IPS-18c (cell line): ENCODE data around the gene POPDC3.
"Not testable (repeated sequence)": the region's sequence is repeated elsewhere in the genome, so short reads cannot be mapped to it uniquely, and the experiment has no call there.

Experiments used
- H3K4me3 ChIP-seq: 2 replicates; pipeline ENCODE4 v1.7.0; 2013; ENCODE audit warnings: low read depth, mild to moderate bottlenecking, low read length, moderate library complexity; ENCODE audit not compliant: insufficient read depth
- H3K9me3 ChIP-seq: one replicate; pipeline ENCODE4 v1.6.1; 2013; ENCODE audit warnings: mild to moderate bottlenecking, low read length, moderate library complexity; ENCODE audit not compliant: control insufficient read depth, insufficient read depth

The POPDC3 gene, protein sequence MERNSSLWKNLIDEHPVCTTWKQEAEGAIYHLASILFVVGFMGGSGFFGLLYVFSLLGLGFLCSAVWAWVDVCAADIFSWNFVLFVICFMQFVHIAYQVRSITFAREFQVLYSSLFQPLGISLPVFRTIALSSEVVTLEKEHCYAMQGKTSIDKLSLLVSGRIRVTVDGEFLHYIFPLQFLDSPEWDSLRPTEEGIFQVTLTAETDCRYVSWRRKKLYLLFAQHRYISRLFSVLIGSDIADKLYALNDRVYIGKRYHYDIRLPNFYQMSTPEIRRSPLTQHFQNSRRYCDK

DNA sequence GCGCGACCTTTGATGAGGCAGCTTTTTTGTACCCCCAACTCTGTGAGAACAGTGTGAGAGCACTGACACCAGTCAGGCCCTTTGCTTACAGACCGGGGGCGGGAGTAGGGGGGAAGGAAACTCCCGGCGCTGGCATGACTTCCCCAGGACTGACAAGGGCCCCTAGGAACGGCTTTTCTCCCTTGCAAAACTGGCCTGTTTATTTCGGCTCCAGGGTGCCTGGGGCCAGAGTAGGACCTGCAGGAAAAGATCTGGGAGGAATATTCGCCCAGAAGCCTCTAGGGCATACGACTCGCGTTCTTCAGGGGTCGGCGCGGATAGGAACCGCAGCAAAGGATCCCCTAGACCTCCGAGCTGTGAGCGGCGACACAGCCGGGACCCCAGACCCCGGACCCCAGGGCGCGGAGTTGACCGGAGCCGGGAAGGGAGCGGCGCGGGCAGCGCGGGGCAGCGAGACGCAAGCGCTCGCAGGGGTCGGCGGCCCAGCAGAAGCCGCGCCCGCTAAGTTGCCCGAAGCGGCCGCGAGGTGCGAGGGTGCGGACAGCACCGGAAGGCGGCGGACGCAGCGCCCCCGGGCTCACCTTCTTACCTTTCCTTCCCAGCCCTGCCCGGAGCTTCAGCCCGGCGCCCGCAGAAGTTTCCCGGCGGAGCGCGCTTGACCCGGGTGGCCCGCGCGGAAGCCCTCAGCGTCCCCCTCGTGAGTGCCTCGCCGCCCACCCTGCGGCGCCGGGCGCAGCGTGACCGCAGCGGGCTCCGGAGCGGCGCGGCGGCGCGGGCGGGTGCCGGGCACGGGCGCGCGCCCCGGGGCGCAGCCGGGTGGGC, at the start of gene POPDC3:
POPDC3 (minus strand) TSS at position 771 of the 822 bp plus-strand sequence. CDS start 18,105 bp downstream, outside the sequence.
- peak within 1 kb of the TSS; percentile 66 for H3K4me3 ChIP-seq
- no peaks in the 10 kb centered on the region for H3K9me3 ChIP-seq

DNA sequence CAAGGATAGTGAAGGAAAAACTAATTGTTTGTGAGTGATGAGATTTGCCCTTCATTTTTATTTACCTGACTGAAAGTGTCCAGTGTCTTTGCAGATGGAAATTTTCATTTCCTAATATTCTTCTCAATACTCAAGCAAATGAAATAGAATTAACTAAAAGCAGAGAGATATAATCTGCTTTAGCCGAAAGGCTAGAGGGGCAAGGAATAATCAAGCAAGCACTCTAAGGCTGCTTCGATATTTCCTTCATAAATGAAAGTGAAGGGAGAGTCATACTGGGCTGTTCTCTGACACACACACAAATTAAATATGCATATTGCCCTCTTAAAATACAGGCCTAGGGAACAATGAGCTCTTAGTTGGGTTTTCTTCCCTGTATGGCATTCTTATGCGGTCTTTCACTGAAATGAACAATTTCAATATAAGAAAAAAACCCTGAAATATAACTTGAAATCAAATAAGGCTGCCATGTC, 47.5 kb upstream of the POPDC3 start:
- H3K9me3 ChIP-seq = no peaks in the 10 kb centered on the region
- H3K4me3 ChIP-seq = no peak overlapping the region

DNA sequence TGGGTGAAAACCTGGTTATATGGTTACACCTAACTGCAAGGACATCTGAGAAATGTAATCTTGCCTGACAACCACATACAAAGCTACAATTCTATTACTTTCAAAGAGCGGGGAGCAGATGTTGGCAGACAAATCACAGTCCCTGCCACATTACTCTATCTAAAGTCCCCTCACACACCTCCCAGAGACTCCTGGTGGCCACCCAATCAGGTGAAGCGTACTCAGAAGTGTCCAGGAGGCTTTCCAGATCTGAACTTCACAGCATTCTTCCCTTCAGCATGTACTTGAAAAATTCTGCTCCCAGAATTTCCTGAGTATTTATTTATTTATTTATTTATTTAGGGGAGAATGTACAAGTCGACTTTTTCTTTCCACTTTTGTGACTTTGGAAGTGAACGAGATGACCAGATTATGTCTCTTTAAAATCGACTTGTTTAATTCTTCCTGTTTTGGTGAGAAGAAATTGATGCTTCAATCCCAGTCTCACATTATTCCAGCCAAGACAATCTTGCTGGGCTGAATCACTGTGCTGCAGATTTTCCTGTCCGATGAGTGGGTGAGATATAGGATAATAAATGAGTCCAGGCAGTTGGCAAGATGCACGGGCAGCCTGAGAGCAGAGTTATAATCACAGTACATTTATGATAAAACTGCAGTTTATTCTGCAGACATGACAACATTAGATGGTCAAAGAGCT, 46.9 kb upstream of the POPDC3 start:
- Histone ChIP-seq H3K9me3 (no peaks in the 10 kb centered on the region), H3K4me3 (no peak overlapping the region)

DNA sequence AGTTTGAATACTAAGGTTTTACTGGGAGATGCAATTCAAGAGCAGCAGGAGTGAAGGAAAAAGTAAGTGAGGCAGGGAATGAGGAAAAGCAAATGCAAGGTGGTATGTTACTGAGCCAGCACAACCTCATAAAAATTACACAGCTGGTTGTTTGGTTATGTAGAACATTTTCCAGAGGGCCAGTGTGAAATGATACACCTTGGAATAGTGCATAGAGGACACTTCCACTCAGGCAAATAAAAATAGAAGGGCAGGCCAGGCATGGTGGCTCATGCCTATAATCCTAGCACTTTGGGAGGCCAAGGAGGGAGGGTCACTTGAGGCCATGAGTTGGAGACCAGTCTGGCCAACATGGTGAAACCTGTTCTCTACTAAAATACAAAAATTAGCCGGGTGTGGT, 43.4 kb upstream of the POPDC3 start:
- no peak overlapping the region for H3K4me3 ChIP-seq
- H3K9me3 ChIP-seq = no peaks in the 10 kb centered on the region

DNA sequence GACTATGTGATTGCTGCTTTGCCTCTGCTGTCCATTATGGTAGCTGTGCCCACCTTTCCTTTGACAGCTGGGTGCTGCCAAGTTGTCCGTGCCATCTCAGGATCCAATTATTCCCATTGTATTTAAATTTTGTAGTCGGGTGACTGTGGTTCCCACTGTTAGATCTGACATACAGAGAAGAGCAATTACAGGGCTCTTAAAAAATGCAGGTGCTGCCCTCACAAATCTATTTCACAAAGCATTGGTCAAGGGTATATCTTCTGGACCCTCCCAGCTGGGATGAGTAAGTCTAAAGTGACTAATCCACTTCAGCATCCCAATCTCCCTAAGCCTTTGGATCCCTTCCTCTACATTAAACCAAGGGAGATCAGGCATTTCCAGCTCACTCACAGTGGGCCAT, 41.4 kb upstream of the POPDC3 start:
- H3K4me3 ChIP-seq, H3K9me3 ChIP-seq: not testable (repeated sequence)

DNA sequence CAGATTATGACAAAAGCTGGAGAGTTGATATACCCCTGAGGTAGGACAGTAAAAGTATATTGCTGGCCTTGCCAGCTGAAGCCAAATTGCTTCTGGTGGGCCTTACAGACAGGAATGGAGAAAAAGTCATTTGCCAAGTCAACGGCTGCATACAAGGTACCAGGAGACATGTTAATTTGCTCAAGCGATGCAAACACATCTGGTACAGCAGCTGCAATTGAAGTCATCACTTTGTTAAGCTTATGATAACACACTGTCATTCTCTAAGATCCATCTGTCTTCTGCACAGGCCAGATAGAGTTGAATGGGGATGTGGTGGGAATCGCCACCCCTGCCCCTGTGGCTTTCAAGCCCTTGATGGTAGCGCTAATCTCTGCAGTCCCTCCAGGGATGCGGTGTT, 40.4 kb upstream of the POPDC3 start:
- Histone ChIP-seq H3K9me3 (no peaks in the 10 kb centered on the region), H3K4me3 (no peak overlapping the region)

DNA sequence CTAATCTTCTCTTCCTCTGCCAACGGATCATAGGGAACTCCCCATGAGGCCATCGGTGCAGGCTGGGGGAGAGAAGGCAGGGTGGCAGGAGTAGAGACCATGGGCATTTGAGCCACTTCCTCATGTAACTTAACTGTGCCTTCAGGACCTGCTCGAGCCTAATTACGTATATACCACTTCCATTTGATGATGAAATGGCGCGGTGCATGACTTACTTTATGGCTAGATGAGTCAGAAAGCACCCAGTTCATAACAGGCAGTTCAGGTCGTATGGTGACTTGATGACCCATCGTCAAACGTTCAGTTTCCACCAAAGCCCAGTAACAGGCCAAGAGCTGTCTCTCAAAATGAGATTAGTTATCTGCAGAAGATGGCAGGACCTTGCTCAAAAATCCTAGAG, 39.4 kb upstream of the POPDC3 start:
- H3K4me3 ChIP-seq, H3K9me3 ChIP-seq: not testable (repeated sequence)

DNA sequence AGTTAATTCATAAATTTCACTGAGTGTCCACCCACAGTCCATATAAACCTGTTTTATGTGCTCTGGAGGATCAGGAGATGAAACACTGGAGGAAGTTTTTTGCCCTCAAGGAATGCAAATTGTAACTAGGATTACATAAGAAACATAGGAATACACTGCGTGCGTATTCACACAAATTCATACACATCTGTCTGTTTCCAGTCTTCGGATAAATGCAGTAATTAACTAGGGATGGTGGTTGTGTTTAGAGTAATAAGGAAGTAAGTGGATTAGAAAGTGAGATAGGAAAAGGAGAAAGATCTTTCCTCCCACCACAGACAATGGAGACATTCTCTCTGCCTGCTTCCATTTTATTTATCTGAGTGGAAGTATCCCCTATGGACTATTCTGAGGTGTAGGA, 35.7 kb upstream of the POPDC3 start:
- H3K9me3 ChIP-seq = no peaks in the 10 kb centered on the region
- H3K4me3 ChIP-seq = no peak overlapping the region

DNA sequence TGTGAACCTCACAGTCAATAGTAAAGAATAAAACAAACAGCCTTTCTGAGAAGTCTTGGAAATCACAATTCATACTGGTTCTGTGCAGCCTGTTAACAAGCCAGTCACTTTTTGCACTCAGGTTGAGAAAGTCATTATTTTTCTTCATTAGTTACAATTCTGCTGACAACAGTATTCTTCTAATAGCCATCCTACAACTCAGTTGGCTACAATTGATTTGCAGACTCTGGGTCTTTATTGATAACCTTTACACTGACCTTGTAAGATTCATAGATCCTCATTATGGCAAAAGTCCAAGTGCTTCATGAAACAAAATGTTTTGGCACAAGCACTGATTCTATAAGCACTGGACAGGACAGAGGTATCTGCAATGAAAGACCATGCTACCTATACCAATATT, 34.9 kb upstream of the POPDC3 start:
- Histone ChIP-seq H3K4me3 (no peak overlapping the region), H3K9me3 (no peaks in the 10 kb centered on the region)

DNA sequence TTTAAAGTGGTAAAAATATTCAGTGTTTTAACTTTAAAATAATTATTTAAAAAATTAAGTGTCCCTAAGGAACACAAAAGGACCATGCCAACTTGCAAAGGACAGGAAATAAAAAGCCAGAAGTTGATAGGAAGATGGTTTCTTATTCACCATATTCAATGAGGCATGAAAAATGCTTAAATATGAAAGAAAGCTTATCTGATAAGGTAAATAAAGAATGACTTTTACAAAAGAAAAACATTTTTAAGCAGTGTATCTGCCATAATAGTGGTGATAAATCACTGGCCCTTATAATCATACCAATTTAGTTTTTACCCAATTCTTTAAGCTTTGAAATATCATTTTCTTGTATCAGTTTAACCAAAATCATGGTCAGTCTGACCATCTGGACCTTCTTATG, 33.5 kb upstream of the POPDC3 start:
- H3K4me3 ChIP-seq = no peak overlapping the region
- no peaks in the 10 kb centered on the region for H3K9me3 ChIP-seq

DNA sequence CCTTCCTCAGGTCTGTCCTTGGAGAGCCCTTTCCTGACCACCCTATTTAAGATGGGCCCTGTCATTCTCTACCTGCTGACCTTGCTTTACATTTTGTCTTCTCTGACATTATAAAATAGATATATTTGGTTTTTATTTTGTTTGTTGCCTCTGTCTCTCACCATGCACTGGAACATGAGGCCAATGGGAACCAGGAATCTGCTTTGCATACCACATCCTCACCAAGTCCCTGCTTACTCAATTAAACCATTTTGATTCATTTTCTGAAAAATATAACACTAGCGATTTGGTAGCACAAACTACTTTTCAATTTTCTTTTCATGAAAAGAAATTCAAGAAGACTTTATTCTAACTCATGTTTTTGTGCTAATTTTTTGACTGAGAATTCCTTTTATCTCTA, 32.8 kb upstream of the POPDC3 start:
- H3K9me3 ChIP-seq = no peaks in the 10 kb centered on the region
- H3K4me3 ChIP-seq = no peak overlapping the region

DNA sequence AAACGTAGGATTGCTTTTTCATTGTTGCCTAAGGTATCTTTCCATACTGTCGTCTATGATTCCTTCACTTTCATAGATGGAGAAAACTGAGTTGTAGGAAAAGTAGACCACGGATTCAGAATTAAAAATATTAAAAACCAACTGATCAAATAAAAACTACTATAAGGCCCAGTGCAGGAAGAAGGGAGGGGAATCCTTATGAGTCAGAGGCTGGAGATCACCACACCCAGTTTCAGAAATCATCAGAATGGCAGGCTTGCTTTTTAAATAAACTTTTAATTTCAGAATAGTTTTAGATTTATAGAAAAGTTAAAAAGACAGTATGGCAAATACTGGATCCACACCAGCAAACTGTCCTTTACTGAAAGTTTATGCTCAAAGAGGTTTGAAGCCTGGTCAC, 32.0 kb upstream of the POPDC3 start:
- no peak overlapping the region for H3K4me3 ChIP-seq
- H3K9me3 ChIP-seq = no peaks in the 10 kb centered on the region

DNA sequence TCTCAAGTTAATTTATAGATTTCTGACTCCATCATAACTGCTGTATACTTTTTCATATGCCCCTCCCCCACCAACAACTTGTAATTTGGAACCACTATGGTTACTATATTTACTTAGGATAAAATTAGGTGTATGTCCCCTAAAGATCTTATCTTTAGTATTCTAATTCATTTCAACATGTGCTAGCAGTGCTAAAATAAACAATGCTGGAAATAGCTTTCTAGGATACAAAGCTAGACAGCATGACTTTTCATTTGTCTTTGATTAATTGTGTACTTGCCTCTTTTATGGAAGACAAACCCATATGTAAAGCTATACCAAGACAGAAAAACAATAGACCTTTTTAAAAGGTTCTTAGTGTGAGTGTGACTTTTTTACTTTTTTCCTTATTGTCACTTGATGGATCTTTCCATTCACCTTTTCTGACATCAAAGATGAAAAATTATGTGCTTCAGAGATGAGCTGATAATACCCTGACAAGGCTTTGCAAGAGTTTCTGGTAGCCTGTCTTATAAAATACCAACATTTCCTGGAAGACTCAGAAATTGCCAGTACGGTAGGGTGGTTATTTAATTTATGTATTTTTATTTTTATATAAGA, 31.2 kb upstream of the POPDC3 start:
- no peaks in the 10 kb centered on the region for H3K9me3 ChIP-seq
- H3K4me3 ChIP-seq = no peak overlapping the region

DNA sequence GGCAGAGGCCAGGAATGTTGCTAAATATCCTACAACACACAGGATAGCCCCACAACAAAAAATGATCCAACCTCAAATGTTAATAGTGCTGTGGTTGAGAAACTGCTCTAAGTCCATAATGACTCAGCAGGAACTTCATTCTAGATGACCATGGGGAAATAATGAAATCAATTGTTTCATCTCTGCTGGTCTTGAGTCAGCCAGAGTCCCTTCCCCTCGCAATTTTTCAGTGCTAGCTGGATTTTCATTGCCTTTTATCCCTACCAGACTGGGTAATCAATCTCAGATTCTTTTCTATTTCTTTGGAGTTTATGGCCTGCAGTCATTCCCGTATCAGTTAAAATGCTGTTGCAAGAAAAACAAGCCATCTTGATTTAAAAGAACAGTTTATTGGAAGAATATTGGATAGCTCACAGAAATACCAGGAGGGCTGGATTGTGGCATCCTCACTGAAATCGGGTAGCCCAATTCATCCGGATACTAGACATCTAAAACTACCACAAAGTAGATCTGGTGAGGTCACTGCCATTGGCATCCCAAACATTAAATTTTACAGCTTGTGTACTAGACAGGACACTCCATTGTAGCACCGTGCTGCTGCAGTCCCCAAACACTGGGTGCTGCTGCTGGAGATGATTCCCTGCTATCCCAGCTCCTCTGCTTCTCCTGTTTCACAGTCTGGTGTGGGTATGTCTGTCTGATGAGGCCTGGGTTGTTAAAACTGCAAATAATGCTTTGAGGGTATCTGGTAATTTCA, 30.3 kb upstream of the POPDC3 start:
- Histone ChIP-seq H3K9me3 (no peaks in the 10 kb centered on the region), H3K4me3 (no peak overlapping the region)

DNA sequence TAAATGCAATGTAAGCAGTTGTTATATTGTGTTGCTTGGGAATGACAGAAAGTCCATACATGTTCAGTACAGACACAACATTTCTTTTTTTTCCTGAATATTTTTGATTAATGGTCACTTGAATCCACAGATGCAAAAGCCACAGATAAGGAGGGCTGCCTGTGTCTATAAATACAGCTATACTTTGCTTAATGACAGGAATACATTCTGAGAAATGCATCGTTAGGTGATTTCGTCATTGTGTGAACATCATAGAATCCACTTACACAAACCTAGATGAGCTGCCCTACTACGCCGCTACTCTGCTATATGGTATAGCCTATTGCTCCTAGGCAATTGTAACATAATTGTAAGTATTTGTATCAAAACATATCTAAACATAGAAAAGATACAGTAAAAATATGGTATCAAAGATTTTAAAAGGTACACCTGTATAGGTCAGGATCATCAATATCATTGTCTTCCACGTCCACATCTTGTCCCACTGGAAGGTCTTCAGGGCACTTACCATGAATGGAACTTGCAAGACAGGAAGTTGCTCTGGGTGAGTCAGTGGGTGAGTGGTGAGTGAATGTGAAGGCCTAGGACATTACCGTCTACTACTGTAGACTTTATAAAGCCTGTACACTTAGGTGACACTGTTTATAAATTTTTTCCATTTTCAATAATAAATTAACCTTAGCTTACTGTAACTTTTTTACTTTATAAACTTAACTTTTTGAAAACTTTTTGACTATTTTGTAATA, 27.9 kb upstream of the POPDC3 start:
- H3K4me3 ChIP-seq = no peak overlapping the region
- no peaks in the 10 kb centered on the region for H3K9me3 ChIP-seq

DNA sequence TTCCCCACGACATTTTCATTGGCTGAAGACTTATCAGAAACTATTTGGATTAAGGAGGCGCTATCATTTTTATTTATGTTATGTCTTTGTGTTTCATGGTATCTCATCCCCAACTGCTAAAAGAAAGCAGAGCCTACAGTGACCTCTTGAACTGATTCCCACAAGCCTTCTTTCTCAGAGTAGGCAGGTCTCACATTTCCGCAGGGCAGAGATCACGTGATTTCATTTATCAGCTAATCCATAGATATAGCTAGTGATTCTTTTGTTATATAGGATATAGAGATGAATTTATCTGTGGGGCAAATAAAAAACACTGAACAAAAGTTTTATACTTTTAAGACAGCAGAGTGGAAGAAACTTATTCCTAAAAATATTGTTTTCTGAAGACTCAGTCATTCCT, 25.0 kb upstream of the POPDC3 start:
- Histone ChIP-seq H3K9me3 (no peaks in the 10 kb centered on the region), H3K4me3 (no peak overlapping the region)
